Spinal cord (tissue), 10 donors: ENCODE data around the gene GAPVD1. TPM values are rescaled to one million over a fixed set of nuclear protein-coding genes. Genes with fewer than 3 reads are reported as not detected.
A peak's percentile ranks its signal among the peaks of the same experiment; 100 is the strongest.
"Not testable (repeated sequence)": the region's sequence is repeated elsewhere in the genome, so short reads cannot be mapped to it uniquely, and the experiment has no call there.

ENCODE experiments used
- DNase-seq, 6 donors: peaks; one replicate each; pipeline versions ENCODE4 v3.0.0 to v3.0.0-alpha.2; 2013 to 2015; ENCODE audit warnings: low spot score in 6 of 6, low read depth in 4 of 6
- H3K27ac ChIP-seq: one replicate; pipeline ENCODE4 v1.5.1; 2013; ENCODE audit warnings: low read depth, low read length, control low read depth
- H3K27me3 ChIP-seq: one replicate; pipeline ENCODE4 v1.6.1; 2013; ENCODE audit warnings: low read length; ENCODE audit not compliant: control insufficient read depth, insufficient read depth
- H3K36me3 ChIP-seq: one replicate; pipeline ENCODE4 v1.6.1; 2013; ENCODE audit warnings: low read length; ENCODE audit not compliant: control insufficient read depth, insufficient read depth
- H3K4me1 ChIP-seq: one replicate; pipeline ENCODE4 v1.6.1; 2013; ENCODE audit warnings: low read length; ENCODE audit not compliant: control insufficient read depth, insufficient read depth
- H3K4me3 ChIP-seq: one replicate; pipeline ENCODE4 v1.5.1; 2013; ENCODE audit warnings: low read depth, low read length, control low read depth
- H3K9me3 ChIP-seq: one replicate; pipeline ENCODE4 v1.6.1; 2013; ENCODE audit warnings: low read length; ENCODE audit not compliant: control insufficient read depth, insufficient read depth
- WGBS: methylation state at CpG from one replicate; pipeline ENCODE4 v1.1.5; 2013; ENCODE audit warnings: missing lambda C conversion rate; ENCODE audit not compliant: insufficient coverage; 5-methylcytosine and 5-hydroxymethylcytosine counted together
- polyA plus RNA-seq, 2 donors: library from polyadenylated mRNA; unstranded; fragments of 120-200 nt; gene quantifications; one replicate each; pipeline ENCODE4 v1.2.1, GENCODE V29; 2013; ENCODE audit not compliant: insufficient read length in 2 of 2
- total RNA-seq, 2 donors: library from RNA; depleted of rRNA in 1 of 2; stranded (reverse); fragments of 120-200 nt in 1 of 2; fragments of >200 nt in 1 of 2; gene quantifications; one replicate each; pipeline versions ENCODE4 v1.2.3 to v1.2.4, GENCODE V29; 2013 to 2014
- donor health status: healthy.

The GAPVD1 gene
- total and polyA plus RNA-seq, 4 donors: 35.2 to 91.4 (median 45.1) TPM

- no peak overlapping the region for H3K27ac ChIP-seq
- no peak overlapping the region for H3K4me3 ChIP-seq
- H3K9me3 ChIP-seq: no peaks in the 10 kb centered on the region
- WGBS: no CpG with 5 or more reads among the region's 1 CpG
- peaks cover 2% of the 10 kb centered on the region for H3K36me3 ChIP-seq
- H3K4me1 ChIP-seq: peaks cover 9% of the 10 kb centered on the region
- no peak for DNase-seq
- H3K27me3 ChIP-seq: no peaks in the 10 kb centered on the region
Observed at GRCh38 chr9:125398243-125398642, 136.6 kb downstream of the GAPVD1 start.

GRCh38 chr9:125399165-125399564 is 137.5 kb downstream of the GAPVD1 start:
- peaks cover 9% of the 10 kb centered on the region for H3K4me1 ChIP-seq
- no peak overlapping the region for H3K27ac ChIP-seq
- no peaks in the 10 kb centered on the region for H3K27me3 ChIP-seq
- no peak for DNase-seq
- H3K9me3 ChIP-seq: no peaks in the 10 kb centered on the region
- WGBS: 94% methylated on average over 9 of the region's 12 CpGs
- H3K4me3 ChIP-seq: no peak overlapping the region
- peaks cover 2% of the 10 kb centered on the region for H3K36me3 ChIP-seq

- H3K27me3 ChIP-seq: no peaks in the 10 kb centered on the region
- H3K36me3 ChIP-seq: peaks cover 2% of the 10 kb centered on the region
- 86% methylated on average over 20 of the region's 20 CpGs for WGBS
- DNase-seq: no peak
- H3K4me3 ChIP-seq: no peak overlapping the region
- H3K4me1 ChIP-seq: peaks cover 9% of the 10 kb centered on the region
- no peak overlapping the region for H3K27ac ChIP-seq
- no peaks in the 10 kb centered on the region for H3K9me3 ChIP-seq
Observed at GRCh38 chr9:125399666-125400065, 138.0 kb downstream of the GAPVD1 start.

- 75% methylated on average over 6 of the region's 8 CpGs for WGBS
- not testable (repeated sequence) for DNase-seq, H3K4me1 ChIP-seq, H3K27me3 ChIP-seq, H3K9me3 ChIP-seq, H3K27ac ChIP-seq, H3K4me3 ChIP-seq, H3K36me3 ChIP-seq
Observed at GRCh38 chr9:125400232-125400631, 138.6 kb downstream of the GAPVD1 start.

GRCh38 chr9:125400725-125401716 is 139.4 kb downstream of the GAPVD1 start:
- WGBS: 91% methylated on average over 8 of the region's 12 CpGs
- H3K27ac ChIP-seq: no peak overlapping the region

GRCh38 chr9:125404733-125405132 is 143.1 kb downstream of the GAPVD1 start:
- WGBS: 100% methylated on average over 2 of the region's 7 CpGs
- H3K36me3 ChIP-seq: peaks cover under 1% of the 10 kb centered on the region

More at GRCh38 chr9:125400725-125401716, 139.4 kb downstream of the GAPVD1 start:
- H3K4me3 ChIP-seq: no peak overlapping the region
- peaks cover 2% of the 10 kb centered on the region for H3K36me3 ChIP-seq
- H3K4me1 ChIP-seq: peaks cover 9% of the 10 kb centered on the region
- H3K9me3 ChIP-seq: no peaks in the 10 kb centered on the region
- H3K27me3 ChIP-seq: no peaks in the 10 kb centered on the region
- DNase-seq: no peak

GRCh38 chr9:125405938-125406809 is 144.5 kb downstream of the GAPVD1 start:
- Histone ChIP-seq H3K27ac (no peak overlapping the region), H3K36me3 (no peaks in the 10 kb centered on the region), H3K27me3 (peaks cover 3% of the 10 kb centered on the region), H3K9me3 (no peaks in the 10 kb centered on the region), H3K4me1 (peaks cover 18% of the 10 kb centered on the region), H3K4me3 (no peak overlapping the region)
- WGBS: 95% methylated on average over 15 of the region's 15 CpGs
- no peak for DNase-seq

More at GRCh38 chr9:125404733-125405132, 143.1 kb downstream of the GAPVD1 start:
- no peak overlapping the region for H3K27ac ChIP-seq
- no peak for DNase-seq
- H3K4me1 ChIP-seq: peaks cover 18% of the 10 kb centered on the region
- H3K9me3 ChIP-seq: no peaks in the 10 kb centered on the region
- H3K27me3 ChIP-seq: peaks cover 3% of the 10 kb centered on the region
- H3K4me3 ChIP-seq: no peak overlapping the region

- no peak overlapping the region for H3K27ac ChIP-seq
- no peak overlapping the region for H3K4me3 ChIP-seq
- H3K9me3 ChIP-seq: no peaks in the 10 kb centered on the region
- WGBS: 96% methylated on average over 13 of the region's 13 CpGs
- peaks cover 3% of the 10 kb centered on the region for H3K27me3 ChIP-seq
- no peaks in the 10 kb centered on the region for H3K36me3 ChIP-seq
- H3K4me1 ChIP-seq: peaks cover 18% of the 10 kb centered on the region
- no peak for DNase-seq
Observed at GRCh38 chr9:125406810-125407087, 145.1 kb downstream of the GAPVD1 start.

- 44% methylated on average over 15 of the region's 17 CpGs for WGBS
- H3K27ac ChIP-seq: no peak overlapping the region
- no peak for DNase-seq
Observed at GRCh38 chr9:125407432-125407973, 145.9 kb downstream of the GAPVD1 start.

More at GRCh38 chr9:125407432-125407973, 145.9 kb downstream of the GAPVD1 start:
- Histone ChIP-seq H3K27me3 (peaks cover 3% of the 10 kb centered on the region), H3K4me3 (peak overlapping the region; percentile 30), H3K4me1 (peaks cover 18% of the 10 kb centered on the region), H3K9me3 (no peaks in the 10 kb centered on the region), H3K36me3 (no peaks in the 10 kb centered on the region)
